Measurements from ENCODE around the gene AGMO.

The AGMO gene

GRCh38 chr7:15580604-15581351 lies 19.0 kb upstream of the AGMO start:
- H3K4me3 Mint-ChIP-seq = no peak overlapping the region
- no peak overlapping the region for H3K27ac Mint-ChIP-seq
- no peaks in the 10 kb centered on the region for H3K4me1 Mint-ChIP-seq (ENCODE audit: low read depth)

GRCh38 chr7:15577600-15577999 lies 15.8 kb upstream of the AGMO start:
- Mint-ChIP-seq H3K4me1 (ENCODE audit: low read depth) (no peaks in the 10 kb centered on the region), H3K36me3 (ENCODE audit: low read depth) (no peaks in the 10 kb centered on the region), H3K27me3 (no peaks in the 10 kb centered on the region), H3K9me3 (peaks cover 20% of the 10 kb centered on the region), H3K4me3 (no peak overlapping the region), H3K27ac (no peak overlapping the region)

More at GRCh38 chr7:15580604-15581351, 19.0 kb upstream of the AGMO start:
- Mint-ChIP-seq H3K27me3 (no peaks in the 10 kb centered on the region), H3K9me3 (peaks cover 19% of the 10 kb centered on the region), H3K36me3 (ENCODE audit: low read depth) (no peaks in the 10 kb centered on the region)

- no peaks in the 10 kb centered on the region for H3K4me1 Mint-ChIP-seq (ENCODE audit: low read depth)
- H3K27me3 Mint-ChIP-seq = no peaks in the 10 kb centered on the region
- peaks cover 23% of the 10 kb centered on the region for H3K9me3 Mint-ChIP-seq
- H3K27ac Mint-ChIP-seq = no peak overlapping the region
- H3K36me3 Mint-ChIP-seq (ENCODE audit: low read depth) = no peaks in the 10 kb centered on the region
- no peak overlapping the region for H3K4me3 Mint-ChIP-seq
These were observed 9.6 kb upstream of the AGMO start for GRCh38 chr7:15571301-15571878.

- Mint-ChIP-seq H3K27ac (no peak overlapping the region), H3K4me1 (ENCODE audit: low read depth) (no peaks in the 10 kb centered on the region), H3K36me3 (ENCODE audit: low read depth) (no peaks in the 10 kb centered on the region), H3K4me3 (no peak overlapping the region), H3K9me3 (peaks cover 18% of the 10 kb centered on the region), H3K27me3 (no peaks in the 10 kb centered on the region)
These were observed 5.8 kb upstream of the AGMO start for GRCh38 chr7:15567652-15568051.

GRCh38 chr7:15567036-15567435 lies 5.2 kb upstream of the AGMO start:
- Mint-ChIP-seq H3K36me3 (ENCODE audit: low read depth) (no peaks in the 10 kb centered on the region), H3K4me1 (ENCODE audit: low read depth) (no peaks in the 10 kb centered on the region), H3K27me3 (no peaks in the 10 kb centered on the region), H3K9me3 (peaks cover 18% of the 10 kb centered on the region), H3K27ac (no peak overlapping the region), H3K4me3 (no peak overlapping the region)

- H3K4me1 Mint-ChIP-seq (ENCODE audit: low read depth) = no peaks in the 10 kb centered on the region
- no peaks in the 10 kb centered on the region for H3K27me3 Mint-ChIP-seq
- H3K36me3 Mint-ChIP-seq (ENCODE audit: low read depth) = no peaks in the 10 kb centered on the region
- no peak overlapping the region for H3K4me3 Mint-ChIP-seq
- H3K27ac Mint-ChIP-seq = no peak overlapping the region
- peaks cover 17% of the 10 kb centered on the region for H3K9me3 Mint-ChIP-seq
These were observed 4.7 kb upstream of the AGMO start for GRCh38 chr7:15566476-15566875.

GRCh38 chr7:15560968-15561367 lies 847 bp downstream of the AGMO start:
- no peaks in the 10 kb centered on the region for H3K4me1 Mint-ChIP-seq (ENCODE audit: low read depth)
- H3K36me3 Mint-ChIP-seq (ENCODE audit: low read depth) = no peaks in the 10 kb centered on the region
- H3K9me3 Mint-ChIP-seq = peaks cover 4% of the 10 kb centered on the region
- H3K27ac Mint-ChIP-seq = no peak overlapping the region
- H3K4me3 Mint-ChIP-seq = no peak overlapping the region
- no peaks in the 10 kb centered on the region for H3K27me3 Mint-ChIP-seq

- Mint-ChIP-seq H3K36me3 (ENCODE audit: low read depth) (no peaks in the 10 kb centered on the region), H3K4me3 (no peak overlapping the region), H3K27ac (no peak overlapping the region), H3K9me3 (no peaks in the 10 kb centered on the region), H3K4me1 (ENCODE audit: low read depth) (no peaks in the 10 kb centered on the region), H3K27me3 (no peaks in the 10 kb centered on the region)
These were observed 2.3 kb downstream of the AGMO start for GRCh38 chr7:15559416-15559928.

GRCh38 chr7:15558756-15559155 lies 3.1 kb downstream of the AGMO start:
- H3K27ac Mint-ChIP-seq = no peak overlapping the region
- H3K4me1 Mint-ChIP-seq (ENCODE audit: low read depth) = no peaks in the 10 kb centered on the region
- no peaks in the 10 kb centered on the region for H3K36me3 Mint-ChIP-seq (ENCODE audit: low read depth)
- H3K9me3 Mint-ChIP-seq = no peaks in the 10 kb centered on the region
- no peaks in the 10 kb centered on the region for H3K27me3 Mint-ChIP-seq
- H3K4me3 Mint-ChIP-seq = no peak overlapping the region

GRCh38 chr7:15557686-15558085 lies 4.1 kb downstream of the AGMO start:
- Mint-ChIP-seq H3K4me1 (ENCODE audit: low read depth) (no peaks in the 10 kb centered on the region), H3K27ac (no peak overlapping the region), H3K9me3 (no peaks in the 10 kb centered on the region), H3K36me3 (ENCODE audit: low read depth) (no peaks in the 10 kb centered on the region), H3K27me3 (no peaks in the 10 kb centered on the region), H3K4me3 (no peak overlapping the region)

- Mint-ChIP-seq H3K36me3 (ENCODE audit: low read depth) (no peaks in the 10 kb centered on the region), H3K27me3 (no peaks in the 10 kb centered on the region), H3K4me1 (ENCODE audit: low read depth) (no peaks in the 10 kb centered on the region), H3K4me3 (no peak overlapping the region), H3K9me3 (no peaks in the 10 kb centered on the region), H3K27ac (no peak overlapping the region)
These were observed 4.6 kb downstream of the AGMO start for GRCh38 chr7:15557186-15557585.

GRCh38 chr7:15556339-15557105 lies 5.3 kb downstream of the AGMO start:
- Mint-ChIP-seq H3K9me3 (no peaks in the 10 kb centered on the region), H3K36me3 (ENCODE audit: low read depth) (no peaks in the 10 kb centered on the region), H3K27ac (no peak overlapping the region), H3K4me1 (ENCODE audit: low read depth) (no peaks in the 10 kb centered on the region), H3K4me3 (no peak overlapping the region), H3K27me3 (no peaks in the 10 kb centered on the region)

GRCh38 chr7:15555381-15555859 lies 6.4 kb downstream of the AGMO start:
- Mint-ChIP-seq H3K9me3 (no peaks in the 10 kb centered on the region), H3K4me3 (no peak overlapping the region), H3K4me1 (ENCODE audit: low read depth) (no peaks in the 10 kb centered on the region), H3K27me3 (no peaks in the 10 kb centered on the region), H3K36me3 (ENCODE audit: low read depth) (no peaks in the 10 kb centered on the region), H3K27ac (no peak overlapping the region)

GRCh38 chr7:15554744-15555143 lies 7.1 kb downstream of the AGMO start:
- Mint-ChIP-seq H3K36me3 (ENCODE audit: low read depth) (no peaks in the 10 kb centered on the region), H3K4me3 (no peak overlapping the region), H3K27me3 (no peaks in the 10 kb centered on the region), H3K9me3 (no peaks in the 10 kb centered on the region), H3K27ac (no peak overlapping the region), H3K4me1 (ENCODE audit: low read depth) (no peaks in the 10 kb centered on the region)

- Mint-ChIP-seq H3K4me1 (ENCODE audit: low read depth) (no peaks in the 10 kb centered on the region), H3K9me3 (no peaks in the 10 kb centered on the region), H3K4me3 (no peak overlapping the region), H3K36me3 (ENCODE audit: low read depth) (no peaks in the 10 kb centered on the region), H3K27me3 (no peaks in the 10 kb centered on the region), H3K27ac (no peak overlapping the region)
These were observed 7.7 kb downstream of the AGMO start for GRCh38 chr7:15554081-15554480.
